NCI-H146 treated with DMSO at 0.1 percent for 48 hours (cell line): ENCODE results near the gene KCNT1.

Experiments
- DNase-seq: peaks from one replicate; lab custom pipeline; 2025; ENCODE audit not compliant: unreplicated experiment; lab: John Stamatoyannopoulos, UW

The KCNT1 gene

DNA sequence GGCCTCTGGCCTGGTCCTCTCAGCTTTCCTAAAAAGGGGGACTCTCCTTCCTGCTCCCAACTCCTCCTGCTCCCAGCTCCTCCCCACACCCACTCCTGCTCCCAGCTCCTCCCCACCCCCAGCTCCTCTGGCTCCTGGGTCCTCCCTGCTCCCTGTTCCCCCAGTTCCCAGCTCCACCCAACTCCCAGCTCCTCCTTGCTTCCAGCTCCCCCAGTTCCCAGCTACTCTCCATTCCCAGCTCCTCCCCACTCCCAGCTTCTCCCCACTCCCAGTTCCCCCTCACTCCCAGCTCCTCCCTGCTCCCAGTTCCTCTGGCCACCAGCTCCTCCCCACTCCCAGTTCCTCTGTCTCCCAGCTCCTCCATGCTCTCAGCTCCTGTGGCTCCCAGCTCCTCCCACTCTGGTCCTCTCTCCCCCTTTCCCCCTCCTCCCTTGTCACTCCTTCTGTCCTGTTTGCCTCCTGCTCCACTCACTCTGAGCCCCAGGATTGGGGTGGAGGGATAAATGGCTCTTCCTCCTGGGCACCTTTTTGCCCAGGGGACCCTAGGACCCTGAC, 75.7 kb downstream of the KCNT1 start:
- DNase-seq, result no peak

DNA sequence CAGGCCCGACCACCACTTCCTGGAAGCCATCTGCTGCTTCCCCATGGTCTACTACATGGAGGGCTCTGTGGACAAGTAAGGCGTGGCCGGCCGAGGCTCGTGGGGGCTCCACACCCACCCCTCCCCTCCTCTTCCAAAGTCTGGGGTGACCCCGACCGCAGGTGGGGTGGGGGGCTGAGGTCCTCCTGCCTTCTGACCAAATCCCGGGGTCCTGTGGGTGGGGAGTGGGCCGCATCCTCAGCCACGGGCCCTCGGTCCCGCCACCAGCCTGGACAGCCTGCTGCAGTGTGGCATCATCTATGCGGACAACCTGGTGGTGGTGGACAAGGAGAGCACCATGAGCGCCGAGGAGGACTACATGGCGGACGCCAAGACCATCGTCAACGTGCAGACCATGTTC, 76.4 kb downstream of the KCNT1 start:
- DNase-seq, result no peak

DNA sequence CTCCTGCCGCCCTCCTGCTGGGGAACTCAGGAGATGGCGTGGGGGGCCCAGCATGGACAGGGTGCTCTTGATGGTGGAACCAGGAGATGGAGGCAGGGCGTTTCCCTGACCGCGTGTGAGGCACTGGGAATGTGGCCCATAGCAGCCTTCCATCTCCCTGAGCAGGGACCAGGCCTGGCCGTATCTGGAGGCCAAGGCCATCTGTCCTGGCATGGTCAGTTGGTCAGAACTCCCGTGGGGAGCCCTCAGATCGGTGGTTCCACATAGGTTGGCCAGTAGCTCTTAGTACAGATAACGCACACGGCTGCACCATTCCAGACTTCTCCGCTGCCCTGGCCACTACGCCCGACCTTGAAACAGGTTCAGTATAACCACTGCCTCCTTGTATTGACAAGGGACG, 77.6 kb downstream of the KCNT1 start:
- no peak for DNase-seq

DNA sequence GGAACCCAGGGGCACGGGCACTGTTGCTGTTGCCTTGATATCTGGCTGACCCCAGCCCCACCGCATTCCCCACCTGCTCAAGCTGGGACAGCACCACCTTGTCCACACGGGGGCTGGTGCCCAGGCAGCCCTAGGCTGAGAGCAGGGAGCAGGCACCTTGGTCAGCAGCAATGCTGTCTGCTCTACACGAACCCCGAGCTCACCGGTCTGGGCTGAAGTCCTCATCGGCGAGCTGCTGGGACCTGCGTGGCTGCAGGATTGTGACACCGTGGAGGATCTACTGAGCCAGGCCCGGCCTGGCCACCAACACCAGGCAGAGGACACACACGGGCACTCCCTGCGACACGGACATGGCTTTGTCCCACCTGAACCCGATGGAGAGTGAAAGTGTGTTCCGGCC, 78.1 kb downstream of the KCNT1 start:
- DNase-seq, result no peak

DNA sequence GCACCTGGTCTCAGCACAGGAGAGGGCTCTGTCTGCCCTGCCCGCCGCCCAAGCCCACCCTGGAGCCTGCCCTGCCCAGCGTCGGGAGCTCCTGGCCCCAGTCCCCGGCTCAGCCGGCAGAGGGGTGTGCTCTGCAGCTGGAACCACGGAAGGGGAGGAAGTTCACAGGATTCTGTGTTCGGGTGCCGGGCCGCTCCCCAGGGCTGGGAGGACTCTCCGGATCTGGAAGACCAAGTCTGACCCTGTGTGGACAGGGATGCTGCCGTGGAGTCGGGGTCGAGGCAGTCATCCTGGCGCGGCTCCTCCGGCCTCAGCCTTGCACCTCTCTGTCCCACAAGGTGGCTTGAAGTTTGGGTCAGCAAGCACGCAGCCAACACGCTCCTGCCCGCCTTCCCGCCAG, 78.6 kb downstream of the KCNT1 start:
- DNase-seq, result no peak

DNA sequence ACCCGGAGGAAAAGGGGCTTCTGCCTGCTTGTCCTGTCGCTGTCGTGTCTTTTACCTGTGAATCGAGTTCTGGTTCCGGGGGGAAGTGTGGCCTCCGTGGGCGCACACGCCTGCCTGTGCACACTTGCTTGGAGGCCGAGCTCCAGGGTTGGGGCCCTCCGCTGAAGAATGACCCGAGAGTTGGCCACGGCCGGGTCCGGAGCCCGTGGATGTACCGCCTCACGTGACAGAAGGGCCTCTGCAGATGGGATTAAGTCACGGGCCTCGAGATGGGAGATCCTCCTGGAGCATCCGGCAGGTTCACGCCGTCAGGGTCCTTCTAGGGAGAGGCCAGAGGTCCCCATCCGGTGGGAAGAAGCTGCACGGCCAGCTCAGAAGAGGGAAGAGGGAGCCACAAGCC, 81.0 kb downstream of the KCNT1 start:
- no peak for DNase-seq

DNA sequence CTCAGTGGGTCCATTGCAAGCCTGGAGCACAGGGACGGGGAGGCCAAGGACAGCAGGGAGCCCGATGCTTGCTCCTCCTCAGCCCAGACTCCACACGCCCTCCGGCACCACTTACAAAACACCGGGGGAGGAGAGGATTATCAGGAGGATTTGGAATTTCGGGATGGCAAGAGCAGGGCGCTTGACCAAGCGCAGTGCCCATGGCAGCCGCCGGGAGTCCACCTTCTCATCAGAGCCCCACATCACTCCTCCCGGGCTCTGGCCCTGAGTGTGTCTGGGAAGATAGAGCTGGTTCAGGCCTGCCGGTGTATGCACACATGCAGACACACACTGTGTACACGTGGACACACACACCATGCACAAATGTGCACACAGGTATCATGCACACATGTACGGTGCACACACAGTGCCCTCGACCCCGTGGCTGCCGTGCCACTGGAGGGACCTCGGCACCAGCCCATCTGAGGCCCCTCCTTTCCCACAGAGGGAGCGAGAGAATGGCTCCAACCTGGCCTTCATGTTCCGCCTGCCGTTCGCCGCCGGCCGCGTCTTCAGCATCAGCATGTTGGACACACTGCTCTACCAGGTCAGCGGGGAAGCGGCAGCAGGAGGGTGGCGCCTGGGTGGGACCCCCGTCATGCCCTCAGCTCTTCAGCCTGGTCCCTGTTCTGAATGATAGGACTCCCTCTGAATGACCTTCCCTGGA, 81.7 kb downstream of the KCNT1 start:
- no peak for DNase-seq

DNA sequence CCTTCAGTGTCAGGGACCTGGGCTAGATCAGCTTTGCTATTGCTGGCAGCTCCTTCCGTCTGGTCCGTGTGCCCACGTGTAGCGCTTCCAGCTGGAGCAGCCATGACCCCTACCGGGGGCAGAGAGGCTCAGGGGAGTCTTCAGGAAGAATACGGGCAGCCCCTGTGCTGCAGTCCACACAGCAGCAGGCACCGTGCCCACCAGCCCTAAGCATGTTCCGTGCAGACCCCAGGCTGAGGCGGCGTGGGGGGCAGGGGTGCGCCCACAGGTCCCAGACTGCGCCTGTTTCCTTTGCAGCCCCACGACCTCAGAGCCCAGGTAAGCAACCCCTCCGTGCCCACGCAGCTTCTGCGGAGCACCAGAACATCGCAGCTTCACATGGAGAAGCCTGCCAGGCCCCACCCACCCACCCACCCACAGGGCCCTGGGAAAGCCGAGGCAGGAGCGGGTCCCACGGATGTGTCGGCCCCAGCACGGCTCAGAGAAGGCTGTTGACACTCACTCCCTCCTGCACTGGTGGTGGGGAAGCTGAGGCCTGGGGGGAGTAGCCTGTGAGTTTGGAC, 83.1 kb downstream of the KCNT1 start:
- no peak for DNase-seq

DNA sequence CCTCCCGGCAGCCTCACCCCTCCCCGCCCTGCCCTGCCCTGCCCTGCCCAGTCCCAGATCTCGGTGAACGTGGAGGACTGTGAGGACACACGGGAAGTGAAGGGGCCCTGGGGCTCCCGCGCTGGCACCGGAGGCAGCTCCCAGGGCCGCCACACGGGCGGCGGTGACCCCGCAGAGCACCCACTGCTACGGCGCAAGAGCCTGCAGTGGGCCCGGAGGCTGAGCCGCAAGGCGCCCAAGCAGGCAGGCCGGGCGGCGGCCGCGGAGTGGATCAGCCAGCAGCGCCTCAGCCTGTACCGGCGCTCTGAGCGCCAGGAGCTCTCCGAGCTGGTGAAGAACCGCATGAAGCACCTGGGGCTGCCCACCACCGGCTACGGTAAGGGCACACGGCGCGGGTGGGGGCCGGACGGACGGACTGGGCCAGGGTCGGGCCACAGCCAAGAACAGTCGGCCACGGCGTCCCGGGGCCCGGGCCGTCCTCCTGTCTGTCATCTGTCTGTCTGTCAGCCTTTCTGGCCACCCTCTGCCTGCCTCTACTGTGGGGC, 84.2 kb downstream of the KCNT1 start:
- no peak for DNase-seq

DNA sequence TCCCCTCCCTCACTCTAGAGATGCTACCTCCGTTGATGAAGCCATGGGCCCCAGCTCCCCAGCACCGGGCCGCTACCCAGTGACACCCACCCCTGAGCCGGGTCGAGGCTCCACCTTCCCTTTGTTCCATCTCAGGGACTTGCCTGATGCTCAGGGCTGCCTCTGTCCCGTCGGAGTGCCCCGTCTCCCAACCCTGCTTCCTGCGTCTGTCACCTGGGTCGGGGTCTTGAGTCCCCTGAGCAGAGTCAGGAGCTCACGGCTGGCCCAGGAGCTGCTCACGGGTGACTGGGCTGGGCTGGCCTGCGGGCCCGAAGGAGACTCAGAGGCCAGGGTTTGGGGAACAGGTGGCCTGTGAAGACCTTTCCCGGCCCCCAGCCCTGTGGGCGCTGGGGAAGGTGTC, 85.3 kb downstream of the KCNT1 start:
- DNase-seq, result no peak

DNA sequence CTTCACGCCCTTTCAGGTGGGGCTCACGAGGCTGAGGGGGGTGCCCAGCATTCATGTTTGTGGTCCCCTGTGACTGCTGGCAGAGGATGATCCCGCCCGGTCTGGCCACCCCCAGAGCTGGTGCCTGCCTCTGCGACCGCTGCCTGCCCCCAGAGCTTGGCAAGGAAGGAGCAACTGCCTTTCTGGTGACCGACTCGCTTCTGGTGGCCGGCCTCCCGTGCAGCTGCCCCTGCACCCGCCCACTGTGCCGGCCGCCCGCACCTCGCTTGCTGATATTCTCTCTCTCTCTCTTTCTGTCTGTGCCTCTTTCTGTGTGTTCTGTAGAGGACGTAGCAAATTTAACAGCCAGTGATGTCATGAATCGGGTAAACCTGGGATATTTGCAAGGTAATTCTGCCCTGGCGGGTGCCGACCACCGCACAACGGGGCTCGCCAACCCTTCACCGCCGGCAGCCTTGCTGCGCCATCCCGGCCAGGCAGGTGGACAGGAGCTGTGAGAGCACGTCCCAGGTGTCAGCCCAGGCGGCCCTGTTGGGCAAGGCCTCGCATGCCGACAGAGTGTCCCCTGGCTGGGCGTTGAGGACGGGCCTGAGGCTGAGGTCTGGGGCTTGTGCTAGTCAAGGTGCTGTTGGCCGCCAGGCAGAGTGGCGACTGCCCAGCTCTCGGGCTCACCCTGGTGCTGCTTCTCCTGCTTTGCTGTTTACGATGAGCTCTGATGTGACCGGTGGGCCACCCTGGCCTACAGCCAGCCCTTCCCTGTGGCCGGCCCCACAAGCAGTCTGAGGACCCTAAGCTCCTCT, 86.0 kb downstream of the KCNT1 start:
- DNase-seq, result no peak

DNA sequence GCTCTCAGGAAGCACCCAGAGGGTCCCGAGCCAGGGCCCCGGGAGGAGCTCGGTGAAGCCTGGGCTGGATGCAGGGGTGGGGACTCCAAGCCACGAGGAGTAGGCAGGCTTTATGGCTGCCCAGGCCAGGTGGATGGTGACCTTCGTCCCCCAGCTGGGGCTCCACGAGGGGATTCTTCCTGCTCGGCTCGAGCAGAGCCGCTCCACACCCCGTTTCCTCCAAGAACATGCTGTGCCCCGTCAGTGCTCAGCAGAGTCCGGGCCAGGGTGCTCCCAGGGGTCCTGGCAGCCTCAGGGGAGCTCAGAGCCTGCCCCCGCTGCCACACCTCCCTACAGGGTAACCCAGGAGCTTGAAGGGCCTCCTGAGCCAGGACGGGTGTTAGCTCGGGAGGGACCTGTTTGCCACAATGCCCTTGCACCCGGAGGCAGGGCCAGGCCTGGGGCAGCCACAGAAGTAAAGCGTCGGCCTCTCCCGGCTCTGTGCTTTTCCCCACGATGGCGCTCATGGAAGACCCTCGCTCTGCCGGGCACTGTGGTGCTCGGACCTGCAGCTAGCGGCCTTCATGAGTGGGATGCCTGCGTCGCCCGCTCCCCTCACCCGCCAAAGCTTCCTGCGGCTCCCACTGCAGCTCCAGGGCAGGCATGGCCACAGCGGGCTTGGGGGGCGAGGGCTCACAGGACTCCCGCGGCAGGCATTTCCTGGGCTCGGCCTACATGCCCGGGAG, 86.8 kb downstream of the KCNT1 start:
- DNase-seq, result no peak

DNA sequence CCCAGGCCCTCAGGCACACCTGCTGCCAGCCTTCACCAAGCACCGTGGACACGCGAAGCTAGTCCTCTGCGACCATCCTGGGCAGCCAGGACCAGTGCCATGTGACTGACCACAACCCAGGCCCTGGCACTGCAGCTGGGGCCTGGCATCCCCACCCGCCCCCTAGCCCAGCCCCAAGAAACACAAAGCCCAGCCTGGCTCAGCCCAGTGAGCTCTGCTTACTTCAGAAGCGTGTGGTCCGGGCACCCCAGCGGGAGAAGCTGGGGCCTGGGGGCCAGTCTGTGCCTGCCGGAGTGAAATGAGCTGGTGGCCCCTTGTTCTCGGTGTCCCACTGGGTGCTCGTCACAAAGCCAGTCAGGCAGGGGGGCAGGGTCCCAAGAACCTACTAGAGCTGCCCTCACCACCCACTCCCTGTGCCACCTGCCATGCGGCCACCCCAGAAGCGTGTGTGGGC, 87.9 kb downstream of the KCNT1 start:
- no peak for DNase-seq

DNA sequence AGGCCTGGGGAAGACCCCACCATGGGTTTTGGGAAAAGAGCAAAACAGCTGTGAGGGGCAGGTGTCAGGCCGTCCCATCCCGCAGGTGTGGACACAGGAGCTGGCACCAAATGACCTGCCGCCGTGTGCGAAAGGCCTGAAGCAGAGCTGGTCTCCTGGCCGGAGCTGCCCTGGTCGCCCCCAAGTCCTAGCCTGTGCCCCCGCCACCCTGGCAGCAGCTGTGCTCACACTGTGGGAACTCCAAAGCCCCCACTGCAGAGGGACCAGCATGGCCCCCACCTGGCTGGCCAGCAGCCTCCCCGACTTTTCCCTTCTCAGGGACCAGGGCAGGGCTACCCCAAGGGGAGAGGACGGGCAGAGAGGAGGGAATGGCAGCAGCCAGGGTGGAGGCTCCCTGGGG, 88.4 kb downstream of the KCNT1 start:
- DNase-seq, result no peak

DNA sequence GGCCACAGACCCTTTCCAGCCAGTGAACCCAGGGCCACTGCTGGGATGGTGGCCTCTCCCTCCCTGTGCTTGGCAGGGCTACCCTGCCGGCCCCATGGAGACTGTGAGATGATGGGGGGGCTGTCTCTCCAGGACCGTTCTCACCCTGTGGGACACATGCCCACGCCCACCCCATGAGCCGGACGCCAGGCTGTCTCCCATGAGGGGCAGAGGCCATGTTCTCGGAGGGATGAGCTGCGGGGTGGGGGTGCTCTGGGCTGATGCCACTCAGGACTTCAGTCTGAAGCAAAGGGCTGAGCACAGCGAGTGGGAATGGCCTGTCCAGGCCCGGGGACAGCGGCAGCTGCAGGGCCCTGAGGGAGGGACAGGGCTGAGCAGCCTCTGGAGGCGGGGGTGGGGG, 88.9 kb downstream of the KCNT1 start:
- no peak for DNase-seq

DNA sequence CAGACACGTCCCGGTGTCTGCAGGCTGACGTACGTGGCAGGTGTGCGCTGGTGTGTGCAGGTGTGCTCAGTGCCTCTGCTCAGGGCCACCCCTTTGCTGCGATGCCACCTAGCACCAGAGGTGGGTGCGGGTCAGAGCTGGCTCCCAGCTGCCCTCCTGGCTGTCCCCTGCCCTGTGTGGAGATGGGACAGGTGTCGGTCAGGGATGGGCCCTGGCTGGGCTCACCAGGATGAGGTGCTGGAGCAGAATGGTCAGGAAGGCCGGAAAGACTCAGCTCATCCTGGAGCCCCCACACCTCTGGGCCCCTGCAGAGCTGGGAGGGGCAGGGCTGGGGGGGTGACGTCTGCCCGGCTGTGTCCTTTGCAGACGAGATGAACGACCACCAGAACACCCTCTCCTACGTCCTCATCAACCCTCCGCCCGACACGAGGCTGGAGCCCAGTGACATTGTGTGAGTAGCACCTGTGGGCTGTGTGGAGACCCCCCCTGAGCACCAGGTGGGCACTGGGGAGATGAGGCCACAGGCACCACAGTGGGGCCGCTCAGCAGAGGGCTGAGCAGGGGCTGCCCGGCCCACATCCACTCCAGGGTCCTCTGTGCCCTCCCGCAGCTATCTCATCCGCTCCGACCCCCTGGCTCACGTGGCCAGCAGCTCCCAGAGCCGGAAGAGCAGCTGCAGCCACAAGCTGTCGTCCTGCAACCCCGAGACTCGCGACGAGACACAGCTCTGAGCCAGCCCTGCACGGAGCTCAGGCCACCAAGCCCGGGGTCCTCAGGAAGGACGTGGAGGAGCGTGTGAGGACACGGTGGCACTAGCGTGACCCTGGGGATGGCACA, 89.7 kb downstream of the KCNT1 start:
- DNase-seq, result no peak

DNA sequence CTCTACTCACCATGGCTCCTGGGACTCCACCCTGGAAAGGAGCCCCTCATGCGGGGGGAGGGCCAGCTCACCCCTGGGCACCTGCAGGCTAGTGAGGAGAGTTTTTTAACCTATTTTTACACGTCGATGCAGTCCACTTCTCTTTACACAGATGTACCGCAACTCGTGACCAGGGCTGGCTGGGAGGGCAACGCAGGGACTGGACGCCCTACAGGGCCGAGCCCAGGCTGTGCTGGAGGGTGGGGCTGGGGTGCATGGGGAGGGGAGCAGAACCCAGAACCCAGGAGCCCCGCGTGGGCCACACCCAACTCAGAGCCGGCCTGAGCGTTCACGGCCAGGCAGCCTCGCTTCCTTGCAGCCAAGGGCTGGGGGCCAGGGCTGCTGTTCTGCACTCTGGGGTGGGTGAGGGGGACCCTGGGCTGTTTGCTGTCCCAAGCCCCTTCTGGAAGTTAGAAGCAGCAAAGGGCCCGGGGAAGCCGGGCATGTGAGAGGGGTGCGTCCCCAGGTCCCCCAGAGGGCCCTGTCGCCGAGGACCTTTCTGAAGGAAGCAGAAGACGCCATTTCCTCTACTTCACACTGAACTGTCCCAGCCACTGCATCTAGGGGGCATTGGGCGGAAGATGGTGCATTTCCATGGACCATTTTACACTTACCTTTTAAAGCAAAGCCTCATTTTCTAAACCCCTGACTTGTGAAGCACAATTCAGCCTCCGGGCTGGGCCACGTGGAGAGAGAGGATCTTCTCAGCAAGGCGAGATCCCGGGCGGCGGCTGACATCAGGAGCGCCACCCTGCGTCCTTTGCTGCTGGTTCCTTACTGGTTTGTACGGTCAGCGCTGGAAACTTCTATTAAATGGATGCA, 90.5 kb downstream of the KCNT1 start:
- no peak for DNase-seq

DNA sequence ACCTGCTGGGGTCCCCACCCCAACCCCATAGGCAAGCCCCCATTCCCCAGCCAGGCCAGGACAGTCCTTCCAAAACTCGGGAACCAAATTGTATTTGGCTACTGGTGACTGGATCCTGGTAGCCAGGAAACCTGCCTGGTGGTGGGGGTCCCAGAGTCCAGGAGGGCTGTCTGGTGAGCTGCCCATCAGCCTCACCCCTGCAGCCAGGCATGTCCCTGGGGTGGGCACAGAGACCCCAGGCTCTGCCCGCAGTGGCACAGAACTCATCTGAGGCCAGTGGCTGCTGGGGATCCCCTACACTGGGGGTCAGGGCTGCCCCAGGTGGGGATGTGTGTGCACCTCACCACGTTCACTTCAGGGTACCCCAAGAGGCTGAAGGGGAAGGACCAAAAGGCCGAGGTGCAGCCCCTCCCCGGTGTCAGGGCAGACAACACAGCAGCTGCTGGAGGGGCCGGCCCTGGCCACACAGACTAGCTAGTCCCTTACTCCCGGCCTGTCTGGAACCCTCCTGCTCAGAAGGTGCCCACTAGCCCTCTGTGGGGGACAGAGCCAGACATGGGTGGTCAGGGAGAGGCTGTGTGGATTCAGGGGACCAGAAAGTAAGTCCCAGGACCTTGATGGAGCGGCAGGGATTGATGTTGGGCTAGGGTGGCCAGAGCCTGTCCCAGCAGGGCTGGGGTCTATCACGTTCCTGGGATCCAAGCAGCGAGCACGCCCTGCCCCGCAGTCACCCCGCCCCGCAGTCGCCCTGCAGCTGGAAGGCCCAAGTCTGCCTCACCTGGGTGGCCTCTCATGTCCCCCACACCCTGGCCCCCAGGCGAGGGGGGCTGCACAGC, 91.5 kb downstream of the KCNT1 start:
- no peak for DNase-seq

DNA sequence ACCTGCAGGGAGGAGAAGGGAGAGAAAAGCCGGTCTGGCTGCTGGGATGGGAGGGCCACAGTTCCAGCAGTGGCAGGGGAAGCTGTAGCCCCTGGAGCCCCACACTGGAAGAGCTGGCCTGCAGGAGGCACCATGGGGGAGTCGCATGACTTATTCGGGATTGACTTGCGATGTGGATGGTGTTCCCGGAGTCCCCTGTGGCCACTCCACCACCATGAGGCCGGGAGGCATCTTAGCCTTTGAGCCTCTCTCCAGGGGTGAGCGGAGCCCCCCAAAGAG, 92.0 kb downstream of the KCNT1 start:
- no peak for DNase-seq
